Mesothelial cell of epicardium (in vitro differentiated cells): ENCODE results near the gene RASD2. TPM values are rescaled to one million over a fixed set of nuclear protein-coding genes. Genes with fewer than 3 reads are reported as not detected.

Experiments used
- DNase-seq, 2 experiments: peaks; one replicate each; pipeline ENCODE4 v3.0.0; 2021; ENCODE audit warnings: low spot score in 2 of 2; ENCODE audit not compliant: unreplicated experiment in 2 of 2
- H3K27ac Mint-ChIP-seq: 2 replicates; pipeline ENCODE4 v1.8.0; 2021; ENCODE audit warnings: mixed read lengths
- H3K27me3 Mint-ChIP-seq: 2 replicates; pipeline ENCODE4 v1.8.0; 2021; ENCODE audit warnings: low read depth, mixed read lengths
- H3K36me3 Mint-ChIP-seq: 2 replicates; pipeline ENCODE4 v1.8.0; 2021; ENCODE audit warnings: mixed read lengths
- H3K4me1 Mint-ChIP-seq: 2 replicates; pipeline ENCODE4 v1.8.0; 2021; ENCODE audit warnings: mixed read lengths
- H3K4me3 Mint-ChIP-seq: 2 replicates; pipeline ENCODE4 v1.8.0; 2021; ENCODE audit warnings: mild to moderate bottlenecking, moderate library complexity, mixed read lengths
- H3K9me3 Mint-ChIP-seq: 2 replicates; pipeline ENCODE4 v1.8.0; 2021; ENCODE audit warnings: mixed read lengths
- CTCF ChIP-seq: fragments of 200-600 bp; sonication (generic); IDR thresholded peaks from one replicate; pipeline ENCODE4 v1.5.0; 2021; ENCODE audit warnings: antibody characterized with exemption; ENCODE audit not compliant: unreplicated experiment
- total RNA-seq: library from RNA; stranded (reverse); gene quantifications from 3 replicates; pipeline ENCODE4 v1.2.1, GENCODE V29; 2021

Gene RASD2
- total RNA-seq, 1 donor from 2014 or later, result not detected

- no peak overlapping the region for H3K27ac Mint-ChIP-seq
- H3K27me3 Mint-ChIP-seq, result no peaks in the 10 kb centered on the region
- no peak for TF ChIP-seq CTCF
- H3K36me3 Mint-ChIP-seq, result no peaks in the 10 kb centered on the region
- H3K4me3 Mint-ChIP-seq, result no peak overlapping the region
- no peak for DNase-seq
- peaks cover 8% of the 10 kb centered on the region for H3K9me3 Mint-ChIP-seq
- peaks cover 13% of the 10 kb centered on the region for H3K4me1 Mint-ChIP-seq
Measured at GRCh38 chr22:35526333-35526979, 14.2 kb upstream of the RASD2 start.

GRCh38 chr22:35528927-35529326 lies 11.7 kb upstream of the RASD2 start:
- TF ChIP-seq CTCF, result no peak
- Mint-ChIP-seq H3K36me3 (no peaks in the 10 kb centered on the region), H3K27ac (no peak overlapping the region), H3K9me3 (peaks cover 8% of the 10 kb centered on the region), H3K4me1 (no peaks in the 10 kb centered on the region), H3K27me3 (peaks cover 2% of the 10 kb centered on the region), H3K4me3 (no peak overlapping the region)
- DNase-seq, result no peak

- H3K27ac Mint-ChIP-seq, result no peak overlapping the region
- peaks cover 8% of the 10 kb centered on the region for H3K9me3 Mint-ChIP-seq
- TF ChIP-seq CTCF, result no peak
- H3K36me3 Mint-ChIP-seq, result no peaks in the 10 kb centered on the region
- H3K4me3 Mint-ChIP-seq, result no peak overlapping the region
- no peak for DNase-seq
- peaks cover 16% of the 10 kb centered on the region for H3K27me3 Mint-ChIP-seq
- H3K4me1 Mint-ChIP-seq, result no peaks in the 10 kb centered on the region
Measured at GRCh38 chr22:35530700-35531099, 9.9 kb upstream of the RASD2 start.

- H3K4me1 Mint-ChIP-seq, result no peaks in the 10 kb centered on the region
- TF ChIP-seq CTCF, result no peak
- H3K4me3 Mint-ChIP-seq, result no peak overlapping the region
- peaks cover 8% of the 10 kb centered on the region for H3K9me3 Mint-ChIP-seq
- peaks cover 16% of the 10 kb centered on the region for H3K27me3 Mint-ChIP-seq
- no peaks in the 10 kb centered on the region for H3K36me3 Mint-ChIP-seq
- no peak overlapping the region for H3K27ac Mint-ChIP-seq
- DNase-seq, result no peak
Measured at GRCh38 chr22:35531202-35531601, 9.4 kb upstream of the RASD2 start.

- no peak for DNase-seq
- Mint-ChIP-seq H3K27ac (no peak overlapping the region), H3K27me3 (peaks cover 16% of the 10 kb centered on the region), H3K36me3 (no peaks in the 10 kb centered on the region), H3K4me1 (no peaks in the 10 kb centered on the region), H3K4me3 (no peak overlapping the region), H3K9me3 (peaks cover 8% of the 10 kb centered on the region)
- no peak for TF ChIP-seq CTCF
Measured at GRCh38 chr22:35531676-35532075, 9.0 kb upstream of the RASD2 start.
